Measurements from ENCODE around the gene CDKAL1. TPM values are rescaled to one million over a fixed set of nuclear protein-coding genes. Genes with fewer than 3 reads are reported as not detected.

Gene CDKAL1
- total and polyA plus RNA-seq, 10 of the 15 experiments (the other 5 are each of a cell fraction or from before 2014, with no cell fraction given), result 10.7 to 26.9 (median 17.3) TPM

DNA sequence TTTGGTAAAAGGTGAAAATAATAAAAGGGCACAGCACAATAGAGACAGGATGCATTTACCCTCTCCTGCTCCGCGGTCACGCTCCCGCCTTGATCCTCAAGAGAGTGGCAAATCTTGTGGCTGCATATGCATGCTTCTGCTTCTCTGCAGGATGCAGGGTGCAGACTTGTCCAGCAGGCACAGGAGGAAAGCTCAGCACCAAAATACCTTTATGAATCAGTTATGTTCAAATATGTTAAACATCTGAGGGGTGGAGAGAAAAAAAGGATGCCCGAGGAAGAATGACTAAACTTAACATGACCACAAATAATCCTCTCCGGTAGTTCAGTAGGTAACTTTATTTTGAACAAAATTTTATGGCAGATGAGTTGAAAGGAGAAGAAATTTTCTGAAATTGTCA lies 693.2 kb downstream of the CDKAL1 start:
- in situ Hi-C loops (cut with MboI), result no loop called here
- Histone ChIP-seq H3K36me3 (ENCODE audit: control insufficient read depth in 2 of 2, insufficient read depth in 2 of 2, low read length in 1 of 2) (peaks cover 0 to 1% of the 10 kb centered on the region in 2 experiments; a peak in 1 of 4 replicates), H4K20me1 (ENCODE audit: control insufficient read depth, insufficient read depth) (no peaks in the 10 kb centered on the region), H3K79me2 (ENCODE audit: control insufficient read depth, insufficient read depth, low read length) (no peaks in the 10 kb centered on the region), H3K27ac (ENCODE audit: control insufficient read depth, insufficient read depth) (no peak overlapping the region), H3K4me3 (no peak overlapping the region), H3K9me3 (replicated peaks; ENCODE audit: control insufficient read depth, insufficient read depth, low read length) (no peaks in the 10 kb centered on the region), H3K9ac (ENCODE audit: control insufficient read depth, insufficient read depth, low read length) (no peak overlapping the region), H3K4me1 (ENCODE audit: control insufficient read depth, insufficient read depth, low read length) (no peaks in the 10 kb centered on the region), H2AFZ (ENCODE audit: control insufficient read depth, low read depth, low read length) (no peak overlapping the region), H3K27me3 (replicated peaks in 1 of 2; ENCODE audit: control insufficient read depth in 2 of 2, insufficient read depth in 2 of 2, low read length in 1 of 2) (no peaks in the 10 kb centered on the region), H3K4me2 (ENCODE audit: control insufficient read depth, insufficient read depth) (no peak overlapping the region)
- ChIA-PET POLR2A (no interaction called here), CTCF (no interaction called here), RAD21 (ENCODE audit: unreplicated experiment) (no interaction called here), SMC1A (ENCODE audit: uncharacterized antibody, unreplicated experiment) (interaction anchor here (1.0 to 1.6 kb wide), 3 partner anchors 9 to 133 kb away, joined by 3 read pairs; no protein-coding TSS in a partner anchor)
- FAIRE-seq, result no peak
- no TSS peak for BruUV-seq (replicated peaks)
- WGBS (ENCODE audit: insufficient coverage, insufficient replicate concordance, low lambda C conversion rate, missing lambda C conversion rate), result 97% methylated on average over 6 of the region's 6 CpGs
- DNase-seq (ENCODE audit: low read depth, low spot score), result no peak
- intact Hi-C loops (cut with micrococcal nuclease; ENCODE audit: unreplicated experiment), result no loop called here
- ATAC-seq, result no peak
- TF ChIP-seq EZH2 (IDR thresholded peaks at IDR 0.05; ENCODE audit: borderline replicate concordance, control insufficient read depth, low read depth, low read length) (no peak), BHLHE40 (IDR thresholded peaks at IDR 0.05; ENCODE audit: borderline replicate concordance in 1 of 2, low read depth in 2 of 2, low read length in 1 of 2) (no peak), HDAC6 (IDR thresholded peaks at IDR 0.05; ENCODE audit: unreplicated experiment) (no peak), ZNF24 (IDR thresholded peaks at IDR 0.05) (no peak), ZNF207 (IDR thresholded peaks at IDR 0.05; ENCODE audit: borderline replicate concordance) (no peak), HDAC2 (IDR thresholded peaks at IDR 0.05) (no peak), SREBF2 (IDR thresholded peaks at IDR 0.05; ENCODE audit: low read length) (no peak), HDGF (IDR thresholded peaks at IDR 0.05) (no peak), POLR2AphosphoS2 (IDR thresholded peaks at IDR 0.05; ENCODE audit: low read depth, low read length) (no peak), IKZF1 (conservative IDR thresholded peaks at IDR 0.05) (no peak)
- TF ChIP-seq, protein P1, sequence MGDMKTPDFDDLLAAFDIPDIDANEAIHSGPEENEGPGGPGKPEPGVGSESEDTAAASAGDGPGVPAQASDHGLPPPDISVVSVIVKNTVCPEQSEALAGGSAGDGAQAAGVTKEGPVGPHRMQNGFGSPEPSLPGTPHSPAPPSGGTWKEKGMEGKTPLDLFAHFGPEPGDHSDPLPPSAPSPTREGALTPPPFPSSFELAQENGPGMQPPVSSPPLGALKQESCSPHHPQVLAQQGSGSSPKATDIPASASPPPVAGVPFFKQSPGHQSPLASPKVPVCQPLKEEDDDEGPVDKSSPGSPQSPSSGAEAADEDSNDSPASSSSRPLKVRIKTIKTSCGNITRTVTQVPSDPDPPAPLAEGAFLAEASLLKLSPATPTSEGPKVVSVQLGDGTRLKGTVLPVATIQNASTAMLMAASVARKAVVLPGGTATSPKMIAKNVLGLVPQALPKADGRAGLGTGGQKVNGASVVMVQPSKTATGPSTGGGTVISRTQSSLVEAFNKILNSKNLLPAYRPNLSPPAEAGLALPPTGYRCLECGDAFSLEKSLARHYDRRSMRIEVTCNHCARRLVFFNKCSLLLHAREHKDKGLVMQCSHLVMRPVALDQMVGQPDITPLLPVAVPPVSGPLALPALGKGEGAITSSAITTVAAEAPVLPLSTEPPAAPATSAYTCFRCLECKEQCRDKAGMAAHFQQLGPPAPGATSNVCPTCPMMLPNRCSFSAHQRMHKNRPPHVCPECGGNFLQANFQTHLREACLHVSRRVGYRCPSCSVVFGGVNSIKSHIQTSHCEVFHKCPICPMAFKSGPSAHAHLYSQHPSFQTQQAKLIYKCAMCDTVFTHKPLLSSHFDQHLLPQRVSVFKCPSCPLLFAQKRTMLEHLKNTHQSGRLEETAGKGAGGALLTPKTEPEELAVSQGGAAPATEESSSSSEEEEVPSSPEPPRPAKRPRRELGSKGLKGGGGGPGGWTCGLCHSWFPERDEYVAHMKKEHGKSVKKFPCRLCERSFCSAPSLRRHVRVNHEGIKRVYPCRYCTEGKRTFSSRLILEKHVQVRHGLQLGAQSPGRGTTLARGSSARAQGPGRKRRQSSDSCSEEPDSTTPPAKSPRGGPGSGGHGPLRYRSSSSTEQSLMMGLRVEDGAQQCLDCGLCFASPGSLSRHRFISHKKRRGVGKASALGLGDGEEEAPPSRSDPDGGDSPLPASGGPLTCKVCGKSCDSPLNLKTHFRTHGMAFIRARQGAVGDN (IDR thresholded peaks at IDR 0.05), result no peak
- TF ChIP-seq, protein P2, sequence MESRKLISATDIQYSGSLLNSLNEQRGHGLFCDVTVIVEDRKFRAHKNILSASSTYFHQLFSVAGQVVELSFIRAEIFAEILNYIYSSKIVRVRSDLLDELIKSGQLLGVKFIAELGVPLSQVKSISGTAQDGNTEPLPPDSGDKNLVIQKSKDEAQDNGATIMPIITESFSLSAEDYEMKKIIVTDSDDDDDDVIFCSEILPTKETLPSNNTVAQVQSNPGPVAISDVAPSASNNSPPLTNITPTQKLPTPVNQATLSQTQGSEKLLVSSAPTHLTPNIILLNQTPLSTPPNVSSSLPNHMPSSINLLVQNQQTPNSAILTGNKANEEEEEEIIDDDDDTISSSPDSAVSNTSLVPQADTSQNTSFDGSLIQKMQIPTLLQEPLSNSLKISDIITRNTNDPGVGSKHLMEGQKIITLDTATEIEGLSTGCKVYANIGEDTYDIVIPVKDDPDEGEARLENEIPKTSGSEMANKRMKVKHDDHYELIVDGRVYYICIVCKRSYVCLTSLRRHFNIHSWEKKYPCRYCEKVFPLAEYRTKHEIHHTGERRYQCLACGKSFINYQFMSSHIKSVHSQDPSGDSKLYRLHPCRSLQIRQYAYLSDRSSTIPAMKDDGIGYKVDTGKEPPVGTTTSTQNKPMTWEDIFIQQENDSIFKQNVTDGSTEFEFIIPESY (IDR thresholded peaks at IDR 0.05), result no peak
